WTC11 (cell line): ENCODE data around the gene SUPT4H1.

Experiments
- CBFB ChIP-seq: sonication (generic); formaldehyde crosslinking; IDR thresholded peaks from 2 replicates; pipeline ENCODE4 v1.8.1; 2022; ENCODE audit warnings: mild to moderate bottlenecking, low read depth, missing genetic modification reagents
- CTCF ChIP-seq: fragments of 200-600 bp; IDR thresholded peaks from 2 replicates; pipeline ENCODE4 v1.8.0; 2022; ENCODE audit warnings: antibody characterized with exemption
- ELF4 ChIP-seq: sonication (generic); formaldehyde crosslinking; IDR thresholded peaks from 2 replicates; pipeline ENCODE4 v1.8.1; 2022; ENCODE audit warnings: low read depth, mild to moderate bottlenecking, moderate library complexity, missing genetic modification reagents
- ESRRA ChIP-seq: sonication (generic); formaldehyde crosslinking; IDR thresholded peaks from 2 replicates; pipeline ENCODE4 v1.8.1; 2022; ENCODE audit warnings: mild to moderate bottlenecking, missing genetic modification reagents, borderline replicate concordance
- GTF2I ChIP-seq: fragments of 250-450 bp; sonication (Bioruptor Pico); conservative IDR thresholded peaks from 2 replicates; pipeline ENCODE4 v1.4.0; 2021; ENCODE audit warnings: mild to moderate bottlenecking
- HMGA2 ChIP-seq: fragments of 250-450 bp; sonication (Bioruptor Pico); IDR thresholded peaks from 2 replicates; pipeline ENCODE4 v1.4.0; 2021; ENCODE audit warnings: mild to moderate bottlenecking, moderate library complexity
- HMGXB4 ChIP-seq: sonication (generic); formaldehyde crosslinking; IDR thresholded peaks from 2 replicates; pipeline ENCODE4 v1.8.1; 2023; ENCODE audit warnings: mild to moderate bottlenecking, moderate library complexity, missing genetic modification reagents
- SMAD3 ChIP-seq: sonication (generic); formaldehyde crosslinking; IDR thresholded peaks from 2 replicates; pipeline ENCODE4 v1.8.0; 2022; ENCODE audit warnings: missing genetic modification reagents, mild to moderate bottlenecking, borderline replicate concordance
- SP1 ChIP-seq: sonication (generic); formaldehyde crosslinking; conservative IDR thresholded peaks from 2 replicates; pipeline ENCODE4 v1.8.1; 2022; ENCODE audit warnings: missing genetic modification reagents
- TCF7 ChIP-seq: sonication (generic); formaldehyde crosslinking; IDR thresholded peaks from 2 replicates; pipeline ENCODE4 v1.8.0; 2022; ENCODE audit warnings: mild to moderate bottlenecking, low read depth, missing genetic modification reagents, moderate library complexity
- USF1 ChIP-seq: sonication (generic); formaldehyde crosslinking; IDR thresholded peaks from 2 replicates; pipeline ENCODE4 v1.8.0; 2022; ENCODE audit warnings: mild to moderate bottlenecking, missing genetic modification reagents
- ZNF121 ChIP-seq: sonication (generic); formaldehyde crosslinking; IDR thresholded peaks from 2 replicates; pipeline ENCODE4 v1.8.0; 2023; ENCODE audit warnings: missing genetic modification reagents
- ZNF281 ChIP-seq: sonication (generic); formaldehyde crosslinking; IDR thresholded peaks from 2 replicates; pipeline ENCODE4 v1.8.0; 2023; ENCODE audit warnings: mild to moderate bottlenecking, missing genetic modification reagents
- ZNF671 ChIP-seq: fragments of 250-450 bp; sonication (Bioruptor Pico); IDR thresholded peaks from 2 replicates; pipeline ENCODE4 v1.8.0; 2021; ENCODE audit warnings: mild to moderate bottlenecking

GRCh38 chr17:58330997-58331814, 20.8 kb downstream of the SUPT4H1 start:
- TF ChIP-seq HMGXB4 (no peak), CBFB (CRISPR knock-in tag) (no peak), SMAD3 (CRISPR knock-in tag) (no peak), CTCF (no peak), ZNF281 (CRISPR knock-in tag) (no peak), TCF7 (CRISPR knock-in tag) (no peak), ELF4 (CRISPR knock-in tag) (no peak), ZNF671 (CRISPR knock-in tag) (no peak), HMGA2 (CRISPR knock-in tag) (no peak), ZNF121 (CRISPR knock-in tag) (no peak), USF1 (CRISPR knock-in tag) (no peak), SP1 (no peak), ESRRA (CRISPR knock-in tag) (no peak), GTF2I (CRISPR knock-in tag) (no peak)
